Measurements from ENCODE around the gene ARL8A.

GRCh38 chr1:202127836-202128622 is 16.5 kb downstream of the ARL8A start:
- TF ChIP-seq, protein P1, sequence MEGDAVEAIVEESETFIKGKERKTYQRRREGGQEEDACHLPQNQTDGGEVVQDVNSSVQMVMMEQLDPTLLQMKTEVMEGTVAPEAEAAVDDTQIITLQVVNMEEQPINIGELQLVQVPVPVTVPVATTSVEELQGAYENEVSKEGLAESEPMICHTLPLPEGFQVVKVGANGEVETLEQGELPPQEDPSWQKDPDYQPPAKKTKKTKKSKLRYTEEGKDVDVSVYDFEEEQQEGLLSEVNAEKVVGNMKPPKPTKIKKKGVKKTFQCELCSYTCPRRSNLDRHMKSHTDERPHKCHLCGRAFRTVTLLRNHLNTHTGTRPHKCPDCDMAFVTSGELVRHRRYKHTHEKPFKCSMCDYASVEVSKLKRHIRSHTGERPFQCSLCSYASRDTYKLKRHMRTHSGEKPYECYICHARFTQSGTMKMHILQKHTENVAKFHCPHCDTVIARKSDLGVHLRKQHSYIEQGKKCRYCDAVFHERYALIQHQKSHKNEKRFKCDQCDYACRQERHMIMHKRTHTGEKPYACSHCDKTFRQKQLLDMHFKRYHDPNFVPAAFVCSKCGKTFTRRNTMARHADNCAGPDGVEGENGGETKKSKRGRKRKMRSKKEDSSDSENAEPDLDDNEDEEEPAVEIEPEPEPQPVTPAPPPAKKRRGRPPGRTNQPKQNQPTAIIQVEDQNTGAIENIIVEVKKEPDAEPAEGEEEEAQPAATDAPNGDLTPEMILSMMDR (conservative IDR thresholded peaks at IDR 0.05; ENCODE audit: low read length): no peak
- no peak for TF ChIP-seq EZH2phosphoT487 (IDR thresholded peaks at IDR 0.05; ENCODE audit: borderline replicate concordance, low read depth, low read length)
